Islet of Langerhans (tissue), 1 donor: ENCODE data around the gene OR52H1.

ENCODE experiments used
- FAIRE-seq: peaks from one replicate; lab custom pipeline; 2011; peaks lifted over from hg19 to GRCh38; lab: Jason Lieb, UNC

The OR52H1 gene

GRCh38 chr11:5531053-5531831 is 17.1 kb downstream of the OR52H1 start:
- FAIRE-seq, result no peak

- no peak for FAIRE-seq
These were observed 19.8 kb downstream of the OR52H1 start for GRCh38 chr11:5528495-5528894.

GRCh38 chr11:5527716-5528115 is 20.6 kb downstream of the OR52H1 start:
- no peak for FAIRE-seq

GRCh38 chr11:5524756-5525155 is 23.6 kb downstream of the OR52H1 start:
- no peak for FAIRE-seq

- no peak for FAIRE-seq
These were observed 26.0 kb downstream of the OR52H1 start for GRCh38 chr11:5522308-5522707.

GRCh38 chr11:5521540-5521939 is 26.8 kb downstream of the OR52H1 start:
- FAIRE-seq, result no peak

GRCh38 chr11:5516599-5516998 is 31.7 kb downstream of the OR52H1 start, which contains the start of gene UBQLNL:
Gene UBQLNL (minus strand): TSS chr11:5516699. CDS start chr11:5516441, 258 bp downstream.
- no peak for FAIRE-seq

- FAIRE-seq, result no peak
These were observed 33.5 kb downstream of the OR52H1 start for GRCh38 chr11:5514841-5515240.

GRCh38 chr11:5509803-5510202 is 38.5 kb downstream of the OR52H1 start, which contains the start of gene UBQLN3:
Gene UBQLN3 (minus strand): TSS chr11:5509957. CDS start chr11:5509558, 399 bp downstream.
- no peak for FAIRE-seq

GRCh38 chr11:5508605-5509004 is 39.7 kb downstream of the OR52H1 start:
- no peak for FAIRE-seq

- no peak for FAIRE-seq
These were observed 40.4 kb downstream of the OR52H1 start for GRCh38 chr11:5507933-5508305.

- FAIRE-seq, result no peak
These were observed 41.0 kb downstream of the OR52H1 start for GRCh38 chr11:5507177-5507932.

- FAIRE-seq, result no peak
These were observed 42.8 kb downstream of the OR52H1 start for GRCh38 chr11:5505363-5506048.

GRCh38 chr11:5504403-5504921 is 43.9 kb downstream of the OR52H1 start:
- FAIRE-seq, result no peak

GRCh38 chr11:5500393-5500801 is 47.9 kb downstream of the OR52H1 start:
- no peak for FAIRE-seq

- FAIRE-seq, result no peak
These were observed 48.7 kb downstream of the OR52H1 start for GRCh38 chr11:5499671-5500070.
